Natural killer cell (primary cell): ENCODE data around the gene UNC93A. TPM values are rescaled to one million over a fixed set of nuclear protein-coding genes. Genes with fewer than 3 reads are reported as not detected.
"Not testable (repeated sequence)": the region's sequence is repeated elsewhere in the genome, so short reads cannot be mapped to it uniquely, and the experiment has no call there.

Experiments used
- ATAC-seq, 3 donors: fragments of 150-1000 bp in 2 of 3; fragments of 200-7000 bp in 1 of 3; cut with Tn5 transposase; 1 replicate in 1 of 3; 2 replicates in 2 of 3; pipeline ENCODE4 v1.10.0; 2021; ENCODE audit warnings: mild to moderate bottlenecking in 2 of 3, moderate library complexity in 2 of 3
- DNase-seq, 2 donors: peaks; one replicate each; pipeline versions ENCODE4 v3.0.0 to v3.0.0-alpha.2; 2013 to 2021; ENCODE audit warnings: mixed read lengths in 1 of 2
- H3K27ac ChIP-seq: one replicate; pipeline ENCODE4 v1.5.1; 2013; ENCODE audit warnings: mild to moderate bottlenecking, low read length
- H3K27me3 ChIP-seq: one replicate; pipeline ENCODE4 v1.6.1; 2013; ENCODE audit warnings: low read length; ENCODE audit not compliant: control insufficient read depth, insufficient read depth
- H3K36me3 ChIP-seq: one replicate; pipeline ENCODE4 v1.6.1; 2013; ENCODE audit warnings: low read length; ENCODE audit not compliant: control insufficient read depth, insufficient read depth
- H3K4me1 ChIP-seq: one replicate; pipeline ENCODE4 v1.6.1; 2013; ENCODE audit warnings: low read length; ENCODE audit not compliant: control insufficient read depth, insufficient read depth
- H3K4me3 ChIP-seq: one replicate; pipeline ENCODE4 v1.5.1; 2013; ENCODE audit warnings: low read length
- H3K9me3 ChIP-seq: one replicate; pipeline ENCODE4 v1.6.1; 2013; ENCODE audit warnings: low read length; ENCODE audit not compliant: control insufficient read depth, insufficient read depth
- H3K27ac Mint-ChIP-seq, 2 donors: one replicate each; pipeline ENCODE4 v1.8.0; 2022; ENCODE audit warnings: mild to moderate bottlenecking in 2 of 2, mixed read lengths in 2 of 2, moderate library complexity in 1 of 2
- H3K27me3 Mint-ChIP-seq, 2 donors: one replicate each; pipeline ENCODE4 v1.8.0; 2022; ENCODE audit warnings: low read depth in 2 of 2, mixed read lengths in 2 of 2
- H3K36me3 Mint-ChIP-seq: one replicate; pipeline ENCODE4 v1.8.0; 2022; ENCODE audit warnings: mixed read lengths
- H3K4me1 Mint-ChIP-seq, 2 donors: one replicate each; pipeline ENCODE4 v1.8.0; 2022; ENCODE audit warnings: mixed read lengths in 2 of 2
- H3K4me3 Mint-ChIP-seq: one replicate; pipeline ENCODE4 v1.8.0; 2022; ENCODE audit warnings: mild to moderate bottlenecking, moderate library complexity, mixed read lengths
- H3K9me3 Mint-ChIP-seq, 2 donors: one replicate each; pipeline ENCODE4 v1.8.0; 2022; ENCODE audit warnings: mixed read lengths in 2 of 2
- WGBS: methylation state at CpG from one replicate; pipeline ENCODE4 v1.1.7; 2013; ENCODE audit warnings: missing lambda C conversion rate; ENCODE audit not compliant: insufficient coverage; 5-methylcytosine and 5-hydroxymethylcytosine counted together
- intact Hi-C: fragments of 100-400 bp; cut with micrococcal nuclease; formaldehyde crosslinking; loops from one replicate; pipeline ENCODE4 v1.14.2; 2022
- total RNA-seq, 4 donors: library from RNA; stranded (reverse); fragments of 120-200 nt in 1 of 4; gene quantifications; one replicate each; pipeline versions ENCODE4 v1.2.3 to v1.2.4, GENCODE V29; 2013 to 2022
- TF ChIP-seq, protein P1 (sequence below): fragments of 200-600 bp; IDR thresholded peaks from one replicate; pipeline ENCODE4 v1.8.0; 2022; ENCODE audit warnings: antibody characterized with exemption

UNC93A gene
- total RNA-seq, 3 donors from 2014 or later (not counting 1 experiment from before 2014, with no cell fraction given), result not detected

DNA sequence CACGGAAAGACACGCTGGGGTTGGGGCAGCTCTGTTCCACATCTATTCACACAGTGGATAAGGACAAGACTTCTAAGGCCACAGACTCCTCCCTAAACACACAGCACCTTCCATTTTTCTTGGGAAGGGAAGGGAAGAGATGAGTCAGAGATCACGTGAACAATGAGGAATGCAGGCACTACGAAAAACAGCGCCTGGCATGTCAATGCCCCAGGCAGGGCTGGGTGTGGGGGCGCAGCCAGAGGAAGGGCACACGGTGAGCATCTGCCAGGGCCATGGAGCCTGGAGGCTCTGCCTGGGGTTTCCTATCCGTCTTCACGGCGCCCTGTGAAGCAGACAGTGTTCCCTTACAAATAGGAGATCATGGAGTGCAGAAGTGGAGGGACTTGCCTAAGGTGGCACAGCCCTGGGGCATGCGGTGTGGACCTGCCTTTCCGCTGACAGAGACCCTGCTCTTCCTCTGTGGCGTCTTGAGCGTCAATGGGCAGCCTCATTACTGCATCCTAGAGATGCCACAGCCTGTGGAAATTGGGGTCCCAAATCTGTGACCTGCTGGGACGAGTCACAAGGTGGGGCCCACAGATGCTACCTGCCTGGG lies 15.4 kb downstream of the UNC93A start:
- Histone ChIP-seq H3K4me3 (no peak overlapping the region), H3K36me3 (no peaks in the 10 kb centered on the region), H3K27me3 (no peaks in the 10 kb centered on the region), H3K4me1 (no peaks in the 10 kb centered on the region), H3K9me3 (no peaks in the 10 kb centered on the region), H3K27ac (no peak overlapping the region)
- Mint-ChIP-seq H3K4me3 (no peak overlapping the region), H3K36me3 (no peaks in the 10 kb centered on the region), H3K27ac (no peak overlapping the region), H3K9me3 (no peaks in the 10 kb centered on the region), H3K4me1 (no peaks in the 10 kb centered on the region), H3K27me3 (peaks cover 0 to 4% of the 10 kb centered on the region in 2 donors)
- intact Hi-C loops, result no loop called here
- no peak for ATAC-seq
- no peak for DNase-seq
- 87% methylated on average over 13 of the region's 15 CpGs for WGBS
- TF ChIP-seq, protein P1, sequence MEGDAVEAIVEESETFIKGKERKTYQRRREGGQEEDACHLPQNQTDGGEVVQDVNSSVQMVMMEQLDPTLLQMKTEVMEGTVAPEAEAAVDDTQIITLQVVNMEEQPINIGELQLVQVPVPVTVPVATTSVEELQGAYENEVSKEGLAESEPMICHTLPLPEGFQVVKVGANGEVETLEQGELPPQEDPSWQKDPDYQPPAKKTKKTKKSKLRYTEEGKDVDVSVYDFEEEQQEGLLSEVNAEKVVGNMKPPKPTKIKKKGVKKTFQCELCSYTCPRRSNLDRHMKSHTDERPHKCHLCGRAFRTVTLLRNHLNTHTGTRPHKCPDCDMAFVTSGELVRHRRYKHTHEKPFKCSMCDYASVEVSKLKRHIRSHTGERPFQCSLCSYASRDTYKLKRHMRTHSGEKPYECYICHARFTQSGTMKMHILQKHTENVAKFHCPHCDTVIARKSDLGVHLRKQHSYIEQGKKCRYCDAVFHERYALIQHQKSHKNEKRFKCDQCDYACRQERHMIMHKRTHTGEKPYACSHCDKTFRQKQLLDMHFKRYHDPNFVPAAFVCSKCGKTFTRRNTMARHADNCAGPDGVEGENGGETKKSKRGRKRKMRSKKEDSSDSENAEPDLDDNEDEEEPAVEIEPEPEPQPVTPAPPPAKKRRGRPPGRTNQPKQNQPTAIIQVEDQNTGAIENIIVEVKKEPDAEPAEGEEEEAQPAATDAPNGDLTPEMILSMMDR, result no peak

DNA sequence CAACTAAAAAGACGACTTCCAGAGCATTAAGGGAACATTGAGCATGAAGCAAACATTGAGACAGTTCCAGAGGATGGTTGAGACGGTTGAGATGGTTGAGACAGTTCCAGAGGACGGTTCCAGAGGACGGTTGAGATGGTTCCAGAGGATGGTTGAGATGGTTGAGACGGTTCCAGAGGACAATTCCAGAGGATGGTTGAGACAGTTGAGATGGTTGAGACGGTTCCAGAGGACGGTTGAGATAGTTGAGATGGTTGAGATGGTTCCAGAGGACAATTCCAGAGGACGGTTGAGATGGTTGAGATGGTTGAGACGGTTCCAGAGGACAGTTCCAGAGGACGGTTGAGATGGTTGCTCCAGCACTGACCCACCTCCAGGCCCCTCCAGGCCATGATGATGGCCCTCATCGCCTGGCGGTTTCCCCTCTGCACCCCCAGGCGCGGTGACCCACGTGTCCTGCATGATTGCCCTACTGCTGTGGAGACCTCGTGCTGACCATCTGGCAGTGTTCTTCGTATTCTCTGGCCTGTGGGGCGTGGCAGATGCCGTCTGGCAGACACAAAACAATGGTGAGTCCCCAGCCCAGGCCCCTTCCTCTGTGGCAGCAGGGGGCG lies 16.3 kb downstream of the UNC93A start:
- DNase-seq, result no peak
- WGBS, result 84% methylated on average over 20 of the region's 20 CpGs
- no peak overlapping the region for H3K27ac Mint-ChIP-seq

DNA sequence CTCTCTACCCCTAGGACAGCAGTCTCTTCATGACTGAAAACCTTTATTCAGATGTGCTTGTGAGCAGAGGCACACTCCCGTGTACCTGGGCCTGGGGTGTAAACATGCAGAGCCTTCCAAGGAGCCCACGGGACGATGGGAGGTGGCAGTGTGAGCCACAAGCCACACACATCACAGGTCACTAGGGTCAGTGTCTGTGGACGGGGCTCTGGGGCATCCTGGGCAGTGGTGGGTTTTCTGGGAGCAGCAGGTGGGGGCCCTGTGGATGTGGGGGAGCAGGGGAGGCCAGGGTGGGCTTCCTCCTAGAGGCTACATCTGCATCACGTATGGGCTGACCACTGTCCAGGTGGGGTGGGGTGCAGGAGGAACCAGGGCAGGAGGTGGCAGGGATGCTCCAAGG lies 17.1 kb downstream of the UNC93A start:
- Mint-ChIP-seq H3K4me1 (no peaks in the 10 kb centered on the region), H3K36me3 (no peaks in the 10 kb centered on the region), H3K9me3 (no peaks in the 10 kb centered on the region), H3K27me3 (peaks cover 4 to 12% of the 10 kb centered on the region in 2 donors), H3K27ac (no peak overlapping the region), H3K4me3 (no peak overlapping the region)
- Histone ChIP-seq H3K4me1 (no peaks in the 10 kb centered on the region), H3K4me3 (no peak overlapping the region), H3K36me3 (no peaks in the 10 kb centered on the region), H3K9me3 (no peaks in the 10 kb centered on the region), H3K27me3 (no peaks in the 10 kb centered on the region), H3K27ac (no peak overlapping the region)
- no peak for DNase-seq
- intact Hi-C loops, result no loop called here
- ATAC-seq, result no peak
- WGBS, result 81% methylated on average over 5 of the region's 5 CpGs
- TF ChIP-seq, protein P1, result no peak

More for the DNA sequence above, 16.3 kb downstream of the UNC93A start:
- no peak overlapping the region for H3K4me3 ChIP-seq
- Mint-ChIP-seq H3K27me3 (peaks cover 4 to 5% of the 10 kb centered on the region in 2 donors), H3K4me3 (no peak overlapping the region), H3K36me3 (no peaks in the 10 kb centered on the region), H3K4me1 (no peaks in the 10 kb centered on the region), H3K9me3 (no peaks in the 10 kb centered on the region)
- intact Hi-C loops, result no loop called here
- no peak overlapping the region for H3K27ac ChIP-seq
- TF ChIP-seq, protein P1, result no peak
- ATAC-seq, result no peak
- no peaks in the 10 kb centered on the region for H3K27me3 ChIP-seq
- H3K4me1 ChIP-seq, result no peaks in the 10 kb centered on the region
- H3K36me3 ChIP-seq, result no peaks in the 10 kb centered on the region
- H3K9me3 ChIP-seq, result no peaks in the 10 kb centered on the region

DNA sequence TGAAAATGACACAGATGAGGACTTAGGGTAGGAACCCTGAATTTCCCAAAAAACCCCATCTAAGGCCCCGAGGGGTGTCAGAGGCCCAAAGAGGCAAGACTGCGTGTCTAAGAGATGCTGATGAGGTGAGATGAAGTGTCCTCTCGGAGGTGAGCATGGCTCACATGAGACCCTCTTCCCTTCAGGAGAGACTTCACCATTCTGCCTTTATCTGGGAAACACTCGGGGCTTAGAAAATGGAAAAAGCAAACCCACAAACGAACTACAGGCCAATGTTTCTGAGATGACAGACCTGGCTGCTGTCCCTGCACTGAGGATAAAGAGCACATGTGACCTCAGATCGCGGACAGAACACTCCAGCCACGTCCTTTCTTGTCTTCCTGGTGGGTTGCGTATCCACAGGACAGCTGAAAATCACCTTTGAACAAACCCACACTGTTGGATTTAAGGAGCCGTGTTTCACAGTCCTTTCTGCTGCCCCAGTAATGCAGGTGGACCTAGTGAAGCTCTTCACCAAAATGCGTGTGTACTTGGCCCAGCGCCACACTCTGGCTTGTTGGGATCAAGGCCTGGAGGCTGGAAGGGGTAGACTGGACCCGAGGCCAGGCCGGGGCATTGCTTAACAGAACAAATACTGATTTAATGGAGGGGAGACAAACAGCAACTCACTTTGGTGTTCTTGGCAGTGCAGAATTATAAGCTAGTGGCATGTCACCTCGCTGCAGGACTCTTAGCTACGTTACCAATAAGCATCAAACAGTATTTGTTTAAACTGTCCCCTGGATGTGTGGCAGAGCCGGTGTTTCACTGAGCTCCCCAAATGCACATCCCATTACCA lies 18.5 kb downstream of the UNC93A start:
- H3K27me3 ChIP-seq, H3K4me1 ChIP-seq, H3K27ac ChIP-seq, H3K36me3 Mint-ChIP-seq, H3K9me3 Mint-ChIP-seq, H3K27ac Mint-ChIP-seq, H3K36me3 ChIP-seq, DNase-seq, H3K4me1 Mint-ChIP-seq, H3K4me3 Mint-ChIP-seq, H3K9me3 ChIP-seq, H3K4me3 ChIP-seq, ATAC-seq, intact Hi-C loops: not testable (repeated sequence)
- peaks cover 4 to 12% of the 10 kb centered on the region in 2 donors for H3K27me3 Mint-ChIP-seq
- 69% methylated on average over 8 of the region's 17 CpGs for WGBS
